Measurements from ENCODE around the gene CDK5R2. TPM values are rescaled to one million over a fixed set of nuclear protein-coding genes. Genes with fewer than 3 reads are reported as not detected.

CDK5R2 gene
- total RNA-seq, 2 experiments from 2014 or later = not detected

- intact Hi-C loops (cut with micrococcal nuclease) = loop anchor here (2.0 kb wide), 1 partner anchor 17 kb away; no protein-coding TSS in a partner anchor
Observed at GRCh38 chr2:218963601-218964000, 4.1 kb downstream of the CDK5R2 start.

GRCh38 chr2:218964041-218964771, 4.7 kb downstream of the CDK5R2 start:
- ChIA-PET POLR2A (no interaction called here), CTCF (interaction anchor here (1.6 kb wide), 1 partner anchor 16 kb away, joined by 7 read pairs; no protein-coding TSS in a partner anchor)
- no peak for DNase-seq
- H3K4me3 Mint-ChIP-seq = no peak overlapping the region
- H3K27me3 Mint-ChIP-seq = peaks cover 59% of the 10 kb centered on the region
- no peak overlapping the region for H3K27ac Mint-ChIP-seq
- intact Hi-C loops (cut with micrococcal nuclease) = no loop called here
- no peaks in the 10 kb centered on the region for H3K9me3 Mint-ChIP-seq
- H3K36me3 Mint-ChIP-seq = no peaks in the 10 kb centered on the region
- H3K4me1 Mint-ChIP-seq (ENCODE audit: low read depth) = peaks cover 11% of the 10 kb centered on the region

More at GRCh38 chr2:218963601-218964000, 4.1 kb downstream of the CDK5R2 start:
- no peak overlapping the region for H3K4me3 Mint-ChIP-seq
- H3K36me3 Mint-ChIP-seq = no peaks in the 10 kb centered on the region
- no peaks in the 10 kb centered on the region for H3K9me3 Mint-ChIP-seq
- DNase-seq = no peak
- ChIA-PET POLR2A (no interaction called here), CTCF (interaction anchor here (1.6 kb wide), 1 partner anchor 17 kb away, joined by 7 read pairs; no protein-coding TSS in a partner anchor)
- peaks cover 62% of the 10 kb centered on the region for H3K27me3 Mint-ChIP-seq
- no peak overlapping the region for H3K27ac Mint-ChIP-seq
- peaks cover 14% of the 10 kb centered on the region for H3K4me1 Mint-ChIP-seq (ENCODE audit: low read depth)

- peaks cover 41% of the 10 kb centered on the region for H3K27me3 Mint-ChIP-seq
- no peak for DNase-seq
- ChIA-PET POLR2A (no interaction called here), CTCF (interaction anchor here (2.0 kb wide), 1 partner anchor 9 kb away, joined by 13 read pairs; no protein-coding TSS in a partner anchor)
- no peaks in the 10 kb centered on the region for H3K4me1 Mint-ChIP-seq (ENCODE audit: low read depth)
- no peak overlapping the region for H3K27ac Mint-ChIP-seq
- H3K36me3 Mint-ChIP-seq = no peaks in the 10 kb centered on the region
- H3K9me3 Mint-ChIP-seq = no peaks in the 10 kb centered on the region
- intact Hi-C loops (cut with micrococcal nuclease) = no loop called here
- no peak overlapping the region for H3K4me3 Mint-ChIP-seq
Observed at GRCh38 chr2:218970894-218971293, 11.4 kb downstream of the CDK5R2 start.

- intact Hi-C loops (cut with micrococcal nuclease) = no loop called here
- no peak for DNase-seq
- peaks cover 50% of the 10 kb centered on the region for H3K27me3 Mint-ChIP-seq
- ChIA-PET POLR2A (no interaction called here), CTCF (interaction anchor here (1.2 to 3.8 kb wide), 5 partner anchors 20 to 324 kb away, joined by 3 to 16 read pairs (median 6); no protein-coding TSS in a partner anchor)
- H3K4me1 Mint-ChIP-seq (ENCODE audit: low read depth) = peaks cover 4% of the 10 kb centered on the region
- no peak overlapping the region for H3K4me3 Mint-ChIP-seq
- no peaks in the 10 kb centered on the region for H3K9me3 Mint-ChIP-seq
- H3K27ac Mint-ChIP-seq = no peak overlapping the region
- H3K36me3 Mint-ChIP-seq = no peaks in the 10 kb centered on the region
Observed at GRCh38 chr2:218975060-218975777, 15.8 kb downstream of the CDK5R2 start.

- Mint-ChIP-seq H3K4me1 (ENCODE audit: low read depth) (peaks cover 28% of the 10 kb centered on the region), H3K36me3 (no peaks in the 10 kb centered on the region), H3K9me3 (no peaks in the 10 kb centered on the region), H3K4me3 (peak overlapping the region; percentile 52), H3K27me3 (peaks cover 62% of the 10 kb centered on the region), H3K27ac (no peak overlapping the region)
- ChIA-PET POLR2A (interaction anchor here (0.6 to 1.7 kb wide), 2 partner anchors 22 to 92 kb away, joined by 3 to 4 read pairs; no protein-coding TSS in a partner anchor), CTCF (interaction anchor here (0.6 to 6.1 kb wide), 78 partner anchors 9 to 330 kb away, joined by 3 to 111 read pairs (median 5); partner anchors contain the start of genes CDK5R2, CRYBA2, DNAJB2 and IHH)
- intact Hi-C loops (cut with micrococcal nuclease) = loop anchor here (1.0 to 5.0 kb wide), 5 partner anchors 17 to 127 kb away; no protein-coding TSS in a partner anchor
- DNase-seq = peak; percentile 89
Observed at GRCh38 chr2:218979846-218980734, 20.6 kb downstream of the CDK5R2 start.

GRCh38 chr2:218980735-218981389, 21.4 kb downstream of the CDK5R2 start:
- Mint-ChIP-seq H3K4me1 (ENCODE audit: low read depth) (peaks cover 28% of the 10 kb centered on the region), H3K9me3 (no peaks in the 10 kb centered on the region), H3K4me3 (peak overlapping the region; percentile 61), H3K27ac (no peak overlapping the region), H3K36me3 (no peaks in the 10 kb centered on the region), H3K27me3 (peaks cover 60% of the 10 kb centered on the region)
- CTCF ChIA-PET = interaction anchor here (0.6 to 6.1 kb wide), 75 partner anchors 8 to 329 kb away, joined by 3 to 111 read pairs (median 5); partner anchors contain the start of genes CDK5R2, CRYBA2, IHH and ZFAND2B
- intact Hi-C loops (cut with micrococcal nuclease) = loop anchor here (1.0 to 5.0 kb wide), 5 partner anchors 18 to 128 kb away; no protein-coding TSS in a partner anchor
- no peak for DNase-seq
- POLR2A ChIA-PET = interaction anchor here (0.6 to 1.7 kb wide), 2 partner anchors 22 to 91 kb away, joined by 3 to 4 read pairs; no protein-coding TSS in a partner anchor

GRCh38 chr2:218981390-218981880, 22.0 kb downstream of the CDK5R2 start:
- POLR2A ChIA-PET = interaction anchor here (1.7 kb wide), 1 partner anchor 21 kb away, joined by 4 read pairs; no protein-coding TSS in a partner anchor
- no peaks in the 10 kb centered on the region for H3K36me3 Mint-ChIP-seq
- peaks cover 28% of the 10 kb centered on the region for H3K4me1 Mint-ChIP-seq (ENCODE audit: low read depth)
- peak overlapping the region; percentile 61 for H3K4me3 Mint-ChIP-seq
- peaks cover 63% of the 10 kb centered on the region for H3K27me3 Mint-ChIP-seq
- no peaks in the 10 kb centered on the region for H3K9me3 Mint-ChIP-seq
- no peak overlapping the region for H3K27ac Mint-ChIP-seq
- no peak for DNase-seq
- intact Hi-C loops (cut with micrococcal nuclease) = loop anchor here (2.0 to 5.0 kb wide), 4 partner anchors 19 to 129 kb away; no protein-coding TSS in a partner anchor
- CTCF ChIA-PET = interaction anchor here (0.8 to 6.1 kb wide), 15 partner anchors 13 to 173 kb away, joined by 3 to 111 read pairs (median 7); partner anchors contain the start of genes CDK5R2 and CRYBA2

- no peaks in the 10 kb centered on the region for H3K36me3 Mint-ChIP-seq
- ChIA-PET CTCF (interaction anchor here (1.0 to 6.1 kb wide), 13 partner anchors 12 to 173 kb away, joined by 3 to 111 read pairs (median 8); partner anchors contain the start of genes CDK5R2 and CRYBA2), POLR2A (no interaction called here)
- no peak overlapping the region for H3K27ac Mint-ChIP-seq
- H3K9me3 Mint-ChIP-seq = no peaks in the 10 kb centered on the region
- DNase-seq = peak; percentile 53
- intact Hi-C loops (cut with micrococcal nuclease) = loop anchor here (2.0 to 5.0 kb wide), 4 partner anchors 19 to 129 kb away; no protein-coding TSS in a partner anchor
- peak overlapping the region; percentile 37 for H3K4me3 Mint-ChIP-seq
- peaks cover 28% of the 10 kb centered on the region for H3K4me1 Mint-ChIP-seq (ENCODE audit: low read depth)
- peaks cover 65% of the 10 kb centered on the region for H3K27me3 Mint-ChIP-seq
Observed at GRCh38 chr2:218981881-218982585, 22.6 kb downstream of the CDK5R2 start.

- H3K9me3 Mint-ChIP-seq = no peaks in the 10 kb centered on the region
- intact Hi-C loops (cut with micrococcal nuclease) = loop anchor here (5.0 kb wide), 2 partner anchors 75 to 105 kb away; no protein-coding TSS in a partner anchor
- ChIA-PET CTCF (interaction anchor here (1.0 to 6.1 kb wide), 10 partner anchors 12 to 172 kb away, joined by 4 to 111 read pairs (median 8); partner anchors contain the start of genes CDK5R2 and CRYBA2), POLR2A (interaction anchor here (0.6 kb wide), 1 partner anchor 86 kb away, joined by 3 read pairs; no protein-coding TSS in a partner anchor)
- H3K27ac Mint-ChIP-seq = no peak overlapping the region
- H3K4me3 Mint-ChIP-seq = no peak overlapping the region
- H3K36me3 Mint-ChIP-seq = no peaks in the 10 kb centered on the region
- peaks cover 28% of the 10 kb centered on the region for H3K4me1 Mint-ChIP-seq (ENCODE audit: low read depth)
- peaks cover 68% of the 10 kb centered on the region for H3K27me3 Mint-ChIP-seq
- no peak for DNase-seq
Observed at GRCh38 chr2:218982586-218983262, 23.3 kb downstream of the CDK5R2 start.

All from activated CD4-positive, alpha-beta memory T cell treated with anti-CD3 and anti-CD28 coated beads for 36 hours (primary cell).